ENCODE data around the gene DPYD.
A peak's percentile ranks its signal among the peaks of the same experiment; 100 is the strongest.

DPYD gene

GRCh38 chr1:97764991-97765390 lies 155.8 kb downstream of the DPYD start:
- no peak for TF ChIP-seq CTCF (IDR thresholded peaks at IDR 0.05; ENCODE audit: control insufficient read depth, extremely low read depth, insufficient read depth)
- no peak overlapping the region for H3K4me3 ChIP-seq (ENCODE audit: low read depth, low read length)
- DNase-seq (ENCODE audit: low read depth), result no peak

- no peak for DNase-seq (ENCODE audit: low read depth)
- no peak overlapping the region for H3K4me3 ChIP-seq (ENCODE audit: low read depth, low read length)
- no peak for TF ChIP-seq CTCF (IDR thresholded peaks at IDR 0.05; ENCODE audit: control insufficient read depth, extremely low read depth, insufficient read depth)
Observed at GRCh38 chr1:97761637-97762036, 159.2 kb downstream of the DPYD start.

GRCh38 chr1:97759078-97759477 lies 161.8 kb downstream of the DPYD start:
- DNase-seq (ENCODE audit: low read depth), result no peak
- TF ChIP-seq CTCF (IDR thresholded peaks at IDR 0.05; ENCODE audit: control insufficient read depth, extremely low read depth, insufficient read depth), result no peak
- no peak overlapping the region for H3K4me3 ChIP-seq (ENCODE audit: low read depth, low read length)

- no peak overlapping the region for H3K4me3 ChIP-seq (ENCODE audit: low read depth, low read length)
- no peak for TF ChIP-seq CTCF (IDR thresholded peaks at IDR 0.05; ENCODE audit: control insufficient read depth, extremely low read depth, insufficient read depth)
- peak; percentile 0 for DNase-seq (ENCODE audit: low read depth)
Observed at GRCh38 chr1:97758541-97759057, 162.2 kb downstream of the DPYD start.

- no peak overlapping the region for H3K4me3 ChIP-seq (ENCODE audit: low read depth, low read length)
- DNase-seq (ENCODE audit: low read depth), result no peak
- TF ChIP-seq CTCF (IDR thresholded peaks at IDR 0.05; ENCODE audit: control insufficient read depth, extremely low read depth, insufficient read depth), result no peak
Observed at GRCh38 chr1:97745912-97746311, 174.9 kb downstream of the DPYD start.

GRCh38 chr1:97744977-97745376 lies 175.9 kb downstream of the DPYD start:
- DNase-seq (ENCODE audit: low read depth), result no peak
- no peak overlapping the region for H3K4me3 ChIP-seq (ENCODE audit: low read depth, low read length)
- TF ChIP-seq CTCF (IDR thresholded peaks at IDR 0.05; ENCODE audit: control insufficient read depth, extremely low read depth, insufficient read depth), result no peak

GRCh38 chr1:97743129-97743528 lies 177.7 kb downstream of the DPYD start:
- no peak for DNase-seq (ENCODE audit: low read depth)
- H3K4me3 ChIP-seq (ENCODE audit: low read depth, low read length), result no peak overlapping the region
- no peak for TF ChIP-seq CTCF (IDR thresholded peaks at IDR 0.05; ENCODE audit: control insufficient read depth, extremely low read depth, insufficient read depth)
